Sigmoid colon (tissue), 7 donors: ENCODE results near the gene RLIM. TPM values are rescaled to one million over a fixed set of nuclear protein-coding genes. Genes with fewer than 3 reads are reported as not detected.

Experiments
- DNase-seq: peaks from one replicate; pipeline ENCODE4 v3.0.0-alpha.2; 2019
- H3K27ac ChIP-seq, 4 donors: fragments of 200-600 bp; sonication (generic); one replicate each; pipeline ENCODE4 v1.5.1; 2016 to 2019; ENCODE audit warnings: mild to moderate bottlenecking in 1 of 4
- H3K27me3 ChIP-seq, 3 donors: fragments of 200-600 bp; sonication (generic); one replicate each; pipeline ENCODE4 v1.5.1; 2019; ENCODE audit warnings: mild to moderate bottlenecking in 1 of 3
- H3K36me3 ChIP-seq, 4 donors: fragments of 200-600 bp; sonication (generic); one replicate each; pipeline ENCODE4 v1.5.1; 2016 to 2019
- H3K4me1 ChIP-seq, 4 donors: fragments of 200-600 bp; sonication (generic); one replicate each; pipeline ENCODE4 v1.5.1; 2017 to 2019
- H3K4me3 ChIP-seq, 4 donors: fragments of 200-600 bp; sonication (generic); one replicate each; pipeline ENCODE4 v1.5.1; 2017 to 2019; ENCODE audit warnings: mild to moderate bottlenecking in 2 of 4, moderate library complexity in 1 of 4
- H3K9me3 ChIP-seq, 4 donors: fragments of 200-600 bp in 3 of 4; sonication (generic) in 3 of 4; one replicate each; pipeline versions ENCODE4 v1.5.1 to v1.6.1; 2013 to 2019
- EP300 ChIP-seq, 4 donors: sonication (generic); formaldehyde crosslinking; IDR thresholded peaks; one replicate each; pipeline ENCODE4 v1.6.1; 2017; ENCODE audit warnings: antibody characterized with exemption in 4 of 4
- POLR2A ChIP-seq, 2 donors: fragments of 450-650 bp; IDR thresholded peaks; one replicate each; pipeline ENCODE4 v1.6.1; 2016; ENCODE audit warnings: antibody characterized with exemption in 2 of 2, mild to moderate bottlenecking in 2 of 2, moderate library complexity in 2 of 2
- POLR2AphosphoS5 ChIP-seq, 4 donors: sonication (generic); formaldehyde crosslinking; IDR thresholded peaks; one replicate each; pipeline ENCODE4 v1.6.1; 2017; ENCODE audit warnings: antibody characterized with exemption in 4 of 4
- WGBS, 2 donors: extraction: QIAGEN DNeasy Blood & Tissue Kit; methylation state at CpG; one replicate each; pipeline ENCODE4 v1.1.7; 2013; 5-methylcytosine and 5-hydroxymethylcytosine counted together
- intact Hi-C: fragments of 100-400 bp; cut with DNase I; formaldehyde crosslinking; loops from one replicate; pipeline ENCODE4 v1.15.1; 2023
- polyA plus RNA-seq, 3 donors: library from polyadenylated mRNA; stranded (reverse); fragments of 200-250 nt; gene quantifications; one replicate each; pipeline ENCODE4 v1.2.3, GENCODE V29; 2013
- total RNA-seq, 4 donors: library from RNA; depleted of rRNA; stranded (reverse); fragments of >200 nt; gene quantifications; one replicate each; pipeline ENCODE4 v1.1.0, GENCODE V29; 2016
- TF ChIP-seq, protein P1 (sequence below), 4 experiments: fragments of 450-650 bp in 3 of 4; fragments of 200-600 bp in 1 of 4; IDR thresholded peaks; one replicate each; pipeline ENCODE4 v1.5.1; 2016 to 2019; ENCODE audit warnings: antibody characterized with exemption in 4 of 4, mild to moderate bottlenecking in 3 of 4, moderate library complexity in 2 of 4
- donor health status: healthy with polysubstance abuse.
- donor health status: Bipolar disorder and iron deficiency.
- donor health status: healthy.

Gene RLIM
- total and polyA plus RNA-seq, 7 donors = 3.0 to 36.4 (median 20.4) TPM

DNA sequence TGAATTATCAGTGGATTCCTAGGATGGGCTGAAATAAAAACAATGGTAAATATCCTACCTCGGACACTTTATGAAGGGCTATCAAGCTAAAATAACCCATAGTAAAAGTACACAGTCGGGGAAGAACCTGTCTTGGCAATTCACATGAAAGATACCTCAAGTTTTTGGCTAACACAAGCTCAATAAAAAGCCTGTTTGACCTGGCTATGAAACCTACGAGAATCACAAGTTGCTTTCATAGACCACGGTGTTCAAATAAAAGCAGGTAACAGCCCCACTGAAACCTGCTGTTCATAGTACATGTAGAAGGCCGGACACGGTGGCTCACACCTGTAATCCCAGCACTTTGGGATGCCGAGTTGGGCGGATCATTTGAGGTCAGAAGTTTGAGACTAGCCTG lies 12.3 kb downstream of the RLIM start:
- no peak for DNase-seq
- Histone ChIP-seq H3K4me3 (no peak overlapping the region), H3K27ac (no peak overlapping the region), H3K9me3 (no peaks in the 10 kb centered on the region), H3K36me3 (no peaks in the 10 kb centered on the region), H3K4me1 (peaks cover 0 to 11% (median 0%) of the 10 kb centered on the region in 4 donors), H3K27me3 (no peaks in the 10 kb centered on the region)
- WGBS, 2 donors = 27 to 76% methylated on average over 8 of the region's 8 CpGs
- intact Hi-C loops = no loop called here
- TF ChIP-seq, protein P1, sequence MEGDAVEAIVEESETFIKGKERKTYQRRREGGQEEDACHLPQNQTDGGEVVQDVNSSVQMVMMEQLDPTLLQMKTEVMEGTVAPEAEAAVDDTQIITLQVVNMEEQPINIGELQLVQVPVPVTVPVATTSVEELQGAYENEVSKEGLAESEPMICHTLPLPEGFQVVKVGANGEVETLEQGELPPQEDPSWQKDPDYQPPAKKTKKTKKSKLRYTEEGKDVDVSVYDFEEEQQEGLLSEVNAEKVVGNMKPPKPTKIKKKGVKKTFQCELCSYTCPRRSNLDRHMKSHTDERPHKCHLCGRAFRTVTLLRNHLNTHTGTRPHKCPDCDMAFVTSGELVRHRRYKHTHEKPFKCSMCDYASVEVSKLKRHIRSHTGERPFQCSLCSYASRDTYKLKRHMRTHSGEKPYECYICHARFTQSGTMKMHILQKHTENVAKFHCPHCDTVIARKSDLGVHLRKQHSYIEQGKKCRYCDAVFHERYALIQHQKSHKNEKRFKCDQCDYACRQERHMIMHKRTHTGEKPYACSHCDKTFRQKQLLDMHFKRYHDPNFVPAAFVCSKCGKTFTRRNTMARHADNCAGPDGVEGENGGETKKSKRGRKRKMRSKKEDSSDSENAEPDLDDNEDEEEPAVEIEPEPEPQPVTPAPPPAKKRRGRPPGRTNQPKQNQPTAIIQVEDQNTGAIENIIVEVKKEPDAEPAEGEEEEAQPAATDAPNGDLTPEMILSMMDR (IDR thresholded peaks at IDR 0.05) = no peak
- TF ChIP-seq POLR2AphosphoS5 (IDR thresholded peaks at IDR 0.05) (no peak), POLR2A (IDR thresholded peaks at IDR 0.05) (no peak), EP300 (IDR thresholded peaks at IDR 0.05) (no peak)

DNA sequence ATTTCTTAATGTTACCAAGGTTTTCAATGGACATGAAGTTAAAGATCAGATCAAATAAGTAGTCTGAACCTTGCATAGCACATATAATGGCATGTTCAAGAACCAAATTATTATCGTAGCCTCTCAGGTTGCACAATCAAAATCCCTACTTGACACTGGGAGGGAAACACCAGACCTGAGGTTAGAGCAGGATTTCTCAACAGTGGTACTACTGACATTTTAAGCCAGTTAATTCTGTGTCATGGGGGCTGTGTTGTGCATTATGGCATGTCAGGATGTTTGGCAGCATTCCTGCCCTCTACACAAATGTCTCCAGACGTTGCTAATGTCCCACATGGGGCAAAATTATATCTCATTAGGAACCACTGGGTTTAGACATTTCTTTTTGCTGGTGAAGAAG lies 20.8 kb downstream of the RLIM start:
- Histone ChIP-seq H3K4me3 (no peak overlapping the region), H3K27me3 (no peaks in the 10 kb centered on the region), H3K4me1 (no peaks in the 10 kb centered on the region), H3K36me3 (peaks cover 0 to 51% (median 4%) of the 10 kb centered on the region in 4 donors), H3K27ac (no peak overlapping the region), H3K9me3 (no peaks in the 10 kb centered on the region)
- DNase-seq = no peak
- WGBS, 2 donors = 81 to 82% methylated on average over 2 of the region's 2 CpGs
- TF ChIP-seq EP300 (IDR thresholded peaks at IDR 0.05) (no peak), POLR2AphosphoS5 (IDR thresholded peaks at IDR 0.05) (no peak), POLR2A (IDR thresholded peaks at IDR 0.05) (no peak)
- TF ChIP-seq, protein P1 (IDR thresholded peaks at IDR 0.05) = no peak
- intact Hi-C loops = no loop called here

DNA sequence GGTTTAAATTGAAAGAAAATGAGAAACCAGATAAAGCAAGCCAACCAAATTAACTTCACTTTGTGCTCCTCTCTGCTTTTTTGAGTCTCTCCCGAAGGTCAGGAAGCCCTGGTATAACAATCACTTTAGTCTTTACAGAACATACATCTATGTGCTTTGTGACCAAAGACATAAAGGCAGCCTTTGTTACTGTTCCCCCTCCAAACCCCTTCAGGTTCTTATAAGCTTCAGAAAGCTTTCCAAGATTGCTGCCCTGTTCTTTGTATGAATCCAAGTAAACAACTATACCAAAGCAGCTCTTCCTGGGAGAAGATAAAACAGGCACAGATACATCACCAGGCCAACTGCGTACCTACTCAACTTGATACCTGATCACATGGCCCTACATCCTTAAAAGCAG lies 28.7 kb downstream of the RLIM start:
- no peaks in the 10 kb centered on the region for H3K4me1 ChIP-seq
- H3K27me3 ChIP-seq = no peaks in the 10 kb centered on the region
- H3K27ac ChIP-seq = no peak overlapping the region
- peaks cover 0 to 12% (median 0%) of the 10 kb centered on the region in 4 donors for H3K36me3 ChIP-seq
- DNase-seq = no peak
- TF ChIP-seq, protein P1 (IDR thresholded peaks at IDR 0.05) = no peak
- TF ChIP-seq EP300 (IDR thresholded peaks at IDR 0.05) (no peak), POLR2AphosphoS5 (IDR thresholded peaks at IDR 0.05) (no peak), POLR2A (IDR thresholded peaks at IDR 0.05) (no peak)
- WGBS, 2 donors = 96 to 100% methylated on average over 2 of the region's 2 CpGs
- intact Hi-C loops = no loop called here
- H3K4me3 ChIP-seq = no peak overlapping the region
- no peaks in the 10 kb centered on the region for H3K9me3 ChIP-seq

DNA sequence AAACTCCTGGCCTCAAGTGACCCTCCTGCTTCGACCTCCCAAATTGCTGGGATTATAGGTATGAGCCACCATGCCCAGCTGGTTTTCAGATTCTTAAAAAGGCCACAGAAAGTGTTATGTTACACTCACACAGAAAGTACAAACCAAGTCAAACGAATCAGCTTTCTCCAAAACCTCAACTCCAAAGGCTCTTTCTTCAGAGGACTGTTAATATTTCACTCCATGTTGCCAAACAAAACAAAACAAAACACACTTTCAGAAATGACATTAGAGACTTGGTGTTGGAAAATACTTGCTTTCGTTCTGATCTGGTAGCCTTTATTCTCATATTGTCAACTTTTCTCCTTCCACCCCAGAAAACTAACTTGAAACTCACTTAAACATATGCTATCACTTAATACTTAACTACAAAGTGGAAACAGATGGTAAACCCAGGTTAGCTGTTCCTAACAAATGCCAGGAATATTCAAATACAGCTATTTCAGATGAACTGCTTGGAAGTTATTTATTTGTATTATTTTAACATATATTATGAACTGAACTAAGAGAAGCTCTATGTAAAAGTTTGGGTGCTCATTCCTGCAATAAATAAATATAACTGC lies 34.7 kb downstream of the RLIM start:
- DNase-seq = no peak
- Histone ChIP-seq H3K27me3 (no peaks in the 10 kb centered on the region), H3K9me3 (no peaks in the 10 kb centered on the region), H3K4me3 (no peak overlapping the region), H3K27ac (no peak overlapping the region), H3K36me3 (no peaks in the 10 kb centered on the region), H3K4me1 (no peaks in the 10 kb centered on the region)
- WGBS, 2 donors = 75 to 76% methylated on average over 3 of the region's 3 CpGs
- intact Hi-C loops = no loop called here
- TF ChIP-seq EP300 (IDR thresholded peaks at IDR 0.05) = no peak
- no peak for TF ChIP-seq POLR2A (IDR thresholded peaks at IDR 0.05)

DNA sequence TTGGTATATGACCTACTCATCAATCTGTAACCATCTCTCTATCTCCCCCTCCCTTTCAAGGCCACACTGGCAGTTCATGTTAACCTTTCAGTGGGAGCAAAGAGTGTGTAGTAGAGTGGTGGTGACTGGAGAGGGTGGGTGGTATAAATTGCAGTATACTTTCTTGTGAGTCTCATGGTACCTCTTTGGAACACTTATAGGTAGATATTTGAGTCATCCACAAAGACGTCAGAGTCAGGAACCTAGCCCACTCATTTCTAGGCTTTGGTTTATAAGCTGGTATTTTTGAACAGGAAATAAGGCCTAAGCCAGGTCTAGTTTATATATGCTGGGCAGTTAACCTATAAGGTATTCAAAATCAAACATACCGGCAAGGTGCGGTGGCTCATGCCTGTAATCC lies 36.3 kb downstream of the RLIM start:
- whole genome bisulfite sequencing, 2 donors = 88 to 95% methylated on average over 3 of the region's 3 CpGs
- Histone ChIP-seq H3K4me3 (no peak overlapping the region), H3K36me3 (no peaks in the 10 kb centered on the region), H3K4me1 (no peaks in the 10 kb centered on the region), H3K27ac (no peak overlapping the region), H3K27me3 (no peaks in the 10 kb centered on the region), H3K9me3 (no peaks in the 10 kb centered on the region)
- TF ChIP-seq EP300 (IDR thresholded peaks at IDR 0.05) (no peak), POLR2AphosphoS5 (IDR thresholded peaks at IDR 0.05) (no peak), POLR2A (IDR thresholded peaks at IDR 0.05) (no peak)
- DNase-seq = no peak
- intact Hi-C loops = no loop called here

DNA sequence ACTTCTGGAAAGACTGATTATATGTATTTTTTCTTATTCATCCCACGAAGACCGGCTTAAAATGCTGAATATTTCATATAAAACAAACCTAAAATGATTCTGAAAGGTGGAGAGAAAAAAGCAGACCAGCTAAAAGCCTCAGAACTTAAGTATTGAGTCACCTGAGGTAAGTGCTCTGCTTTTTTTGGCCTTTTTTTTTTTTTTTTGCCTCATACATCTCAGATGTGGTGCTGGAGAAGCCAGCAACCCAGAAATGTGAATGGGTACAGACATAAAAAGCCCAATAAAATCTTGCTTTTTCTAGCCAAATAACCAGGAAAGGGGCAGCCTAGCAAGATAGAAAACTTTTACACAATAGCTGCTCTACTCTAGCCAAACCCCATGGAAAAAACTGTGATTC lies 57.0 kb downstream of the RLIM start:
- H3K4me3 ChIP-seq = no peak overlapping the region
- H3K36me3 ChIP-seq = no peaks in the 10 kb centered on the region
- no peak overlapping the region for H3K27ac ChIP-seq
- TF ChIP-seq POLR2AphosphoS5 (IDR thresholded peaks at IDR 0.05) (no peak), EP300 (IDR thresholded peaks at IDR 0.05) (no peak), POLR2A (IDR thresholded peaks at IDR 0.05) (no peak)
- TF ChIP-seq, protein P1 (IDR thresholded peaks at IDR 0.05) = no peak
- DNase-seq = no peak
- H3K4me1 ChIP-seq = no peaks in the 10 kb centered on the region
- H3K9me3 ChIP-seq = no peaks in the 10 kb centered on the region
- no peaks in the 10 kb centered on the region for H3K27me3 ChIP-seq
- 90 to 96% methylated on average over 2 of the region's 2 CpGs for WGBS, 2 donors
- intact Hi-C loops = no loop called here
